GM18519 (cell line): ENCODE measurements around the gene AGAP3.

Experiments used
- ATAC-seq: cut with Tn5 transposase; IDR thresholded peaks from one replicate; pipeline ENCODE4 v1.9.1; 2021; ENCODE audit warnings: mild to moderate bottlenecking, moderate library complexity; ENCODE audit not compliant: unreplicated experiment, low FRiP score

The AGAP3 gene

GRCh38 chr7:151179287-151179860 lies 93.1 kb downstream of the AGAP3 start:
- ATAC-seq: no peak

- no peak for ATAC-seq
Measured at GRCh38 chr7:151179946-151180345, 93.7 kb downstream of the AGAP3 start.

GRCh38 chr7:151181011-151181431 lies 94.7 kb downstream of the AGAP3 start:
- ATAC-seq: no peak

- no peak for ATAC-seq
Measured at GRCh38 chr7:151185762-151186639, 99.7 kb downstream of the AGAP3 start.

GRCh38 chr7:151186640-151187408 lies 100.5 kb downstream of the AGAP3 start, which contains the start of gene ASB10:
ASB10 (minus strand) TSS chr7:151187250; CDS start chr7:151187130, 120 bp downstream.
- no peak for ATAC-seq

- ATAC-seq: no peak
Measured at GRCh38 chr7:151187409-151188251, 101.4 kb downstream of the AGAP3 start.

- ATAC-seq: no peak
Measured at GRCh38 chr7:151188252-151188542, 101.9 kb downstream of the AGAP3 start.

- no peak for ATAC-seq
Measured at GRCh38 chr7:151189038-151189437, 102.8 kb downstream of the AGAP3 start.

GRCh38 chr7:151191544-151191943 lies 105.3 kb downstream of the AGAP3 start:
- no peak for ATAC-seq

GRCh38 chr7:151192002-151192539 lies 105.8 kb downstream of the AGAP3 start:
- ATAC-seq: no peak

GRCh38 chr7:151193203-151193978 lies 107.1 kb downstream of the AGAP3 start:
- no peak for ATAC-seq
